Muscle of leg (tissue), 16 donors: ENCODE measurements around the gene BRINP1. TPM values are rescaled to one million over a fixed set of nuclear protein-coding genes. Genes with fewer than 3 reads are reported as not detected.
A peak's percentile ranks its signal among the peaks of the same experiment; 100 is the strongest.

Source experiments
- DNase-seq: peaks from one replicate; pipeline ENCODE4 v3.0.0; 2013
- H3K27ac ChIP-seq: one replicate; pipeline ENCODE4 v1.5.1; 2013; ENCODE audit warnings: mild to moderate bottlenecking, low read length, control low read depth
- H3K27me3 ChIP-seq: one replicate; pipeline ENCODE4 v1.6.1; 2013; ENCODE audit warnings: low read length; ENCODE audit not compliant: control insufficient read depth, insufficient read depth
- H3K36me3 ChIP-seq: one replicate; pipeline ENCODE4 v1.6.1; 2013; ENCODE audit warnings: low read length; ENCODE audit not compliant: control insufficient read depth, insufficient read depth
- H3K4me1 ChIP-seq: one replicate; pipeline ENCODE4 v1.6.1; 2013; ENCODE audit warnings: low read length; ENCODE audit not compliant: control insufficient read depth, insufficient read depth
- H3K4me3 ChIP-seq: one replicate; pipeline ENCODE4 v1.5.1; 2013; ENCODE audit warnings: low read length, control low read depth
- H3K9me3 ChIP-seq: replicated peaks from 2 replicates; pipeline ENCODE4 v1.6.1; 2013; ENCODE audit warnings: low read depth, low read length; ENCODE audit not compliant: control insufficient read depth
- WGBS: methylation state at CpG from one replicate; pipeline ENCODE4 v1.1.5; 2013; ENCODE audit warnings: missing lambda C conversion rate; ENCODE audit not compliant: insufficient coverage; 5-methylcytosine and 5-hydroxymethylcytosine counted together
- long read RNA-seq, 11 donors: transcript quantifications; one replicate each; lab custom pipeline, GENCODE V29; 2026
- polyA plus RNA-seq, 8 donors: library from polyadenylated mRNA; unstranded; fragments of 120-200 nt; gene quantifications; one replicate each; pipeline versions ENCODE4 v1.2.1 to v1.2.3, GENCODE V29; 2013; ENCODE audit warnings: inconsistent platforms in 1 of 8, low replicate concordance in 1 of 8; ENCODE audit not compliant: insufficient read length in 8 of 8, insufficient read depth in 1 of 8
- total RNA-seq: library from RNA; stranded (reverse); fragments of 120-200 nt; gene quantifications from one replicate; pipeline ENCODE4 v1.2.4, GENCODE V29; 2013

Gene BRINP1, protein sequence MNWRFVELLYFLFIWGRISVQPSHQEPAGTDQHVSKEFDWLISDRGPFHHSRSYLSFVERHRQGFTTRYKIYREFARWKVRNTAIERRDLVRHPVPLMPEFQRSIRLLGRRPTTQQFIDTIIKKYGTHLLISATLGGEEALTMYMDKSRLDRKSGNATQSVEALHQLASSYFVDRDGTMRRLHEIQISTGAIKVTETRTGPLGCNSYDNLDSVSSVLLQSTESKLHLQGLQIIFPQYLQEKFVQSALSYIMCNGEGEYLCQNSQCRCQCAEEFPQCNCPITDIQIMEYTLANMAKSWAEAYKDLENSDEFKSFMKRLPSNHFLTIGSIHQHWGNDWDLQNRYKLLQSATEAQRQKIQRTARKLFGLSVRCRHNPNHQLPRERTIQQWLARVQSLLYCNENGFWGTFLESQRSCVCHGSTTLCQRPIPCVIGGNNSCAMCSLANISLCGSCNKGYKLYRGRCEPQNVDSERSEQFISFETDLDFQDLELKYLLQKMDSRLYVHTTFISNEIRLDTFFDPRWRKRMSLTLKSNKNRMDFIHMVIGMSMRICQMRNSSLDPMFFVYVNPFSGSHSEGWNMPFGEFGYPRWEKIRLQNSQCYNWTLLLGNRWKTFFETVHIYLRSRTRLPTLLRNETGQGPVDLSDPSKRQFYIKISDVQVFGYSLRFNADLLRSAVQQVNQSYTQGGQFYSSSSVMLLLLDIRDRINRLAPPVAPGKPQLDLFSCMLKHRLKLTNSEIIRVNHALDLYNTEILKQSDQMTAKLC
- total RNA-seq (0.18 TPM), polyA plus RNA-seq (1 to 10 TPM in 1 of 8 donors, under 1 TPM in 7; 0.06 to 1.4 (median 0.18) TPM)
- long read RNA-seq, donor 1 = 0 reads
- long read RNA-seq, donor 2 = 0 reads
- long read RNA-seq, donor 3 = 0 reads
- long read RNA-seq, donor 4 = 0 reads
- long read RNA-seq, donor 5 = 0 reads
- long read RNA-seq, donor 6 = 0 reads
- long read RNA-seq, donor 7 = 0 reads
- long read RNA-seq, donor 8 = 0 reads
- long read RNA-seq, donor 9 = 0 reads
- long read RNA-seq, donor 10 = 0 reads
- long read RNA-seq, donor 11 = 0 reads

DNA sequence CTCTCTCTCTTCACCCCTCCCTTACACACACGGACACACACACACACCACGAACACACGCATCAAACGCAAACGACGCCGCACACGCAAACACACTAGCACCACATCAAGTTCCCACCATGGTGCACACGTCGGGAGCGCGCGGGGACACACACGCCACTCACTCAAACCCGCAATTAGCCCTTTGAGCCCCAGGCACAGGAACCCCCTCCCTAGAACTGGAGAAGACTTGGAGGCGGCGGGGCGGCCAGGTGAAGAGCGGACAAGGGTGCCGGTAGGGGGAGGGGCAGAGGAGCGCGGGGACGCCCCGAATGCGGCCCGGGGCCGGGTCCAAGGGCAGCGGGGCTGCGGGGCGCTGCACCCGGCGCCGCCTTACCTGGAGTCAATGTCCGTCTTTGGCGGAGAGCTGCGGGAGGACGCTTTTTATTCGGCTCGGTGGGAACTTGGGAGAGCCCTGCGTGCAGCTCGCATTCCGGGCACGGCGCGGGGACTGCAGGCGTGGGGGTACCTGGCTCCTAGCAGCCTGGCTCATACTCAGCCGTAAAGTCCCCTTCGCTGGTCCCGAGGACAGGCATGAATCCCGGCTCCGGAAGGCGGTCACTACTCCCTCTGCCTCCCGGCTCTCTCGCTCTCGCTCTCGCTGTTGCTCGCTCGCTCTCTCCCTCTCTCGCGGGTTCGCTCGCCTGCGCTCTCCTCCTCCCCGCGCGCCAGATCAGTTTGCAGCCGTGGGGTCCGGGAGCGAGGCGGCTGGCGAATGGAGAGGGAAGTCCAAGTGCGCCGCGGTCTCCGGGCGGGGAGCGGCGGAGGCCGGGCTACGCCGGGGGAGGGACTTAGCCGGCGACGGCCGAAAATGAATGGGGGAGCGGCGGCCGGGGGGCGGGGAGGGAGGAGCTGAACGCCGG is at the start of gene BRINP1:
Gene BRINP1 (minus strand): TSS at position 755 of the 901 bp plus-strand sequence. CDS start 56,080 bp downstream, outside the sequence.
- Histone ChIP-seq H3K4me1 (no peaks in the 10 kb centered on the region), H3K36me3 (no peaks in the 10 kb centered on the region), H3K9me3 (no peaks in the 10 kb centered on the region), H3K27me3 (peaks cover 35% of the 10 kb centered on the region), H3K27ac (no peak within 1 kb of the TSS), H3K4me3 (peak within 1 kb of the TSS; percentile 22)
- under 1% methylated on average over 70 of the region's 91 CpGs for WGBS
- DNase-seq = peak; percentile 39

DNA sequence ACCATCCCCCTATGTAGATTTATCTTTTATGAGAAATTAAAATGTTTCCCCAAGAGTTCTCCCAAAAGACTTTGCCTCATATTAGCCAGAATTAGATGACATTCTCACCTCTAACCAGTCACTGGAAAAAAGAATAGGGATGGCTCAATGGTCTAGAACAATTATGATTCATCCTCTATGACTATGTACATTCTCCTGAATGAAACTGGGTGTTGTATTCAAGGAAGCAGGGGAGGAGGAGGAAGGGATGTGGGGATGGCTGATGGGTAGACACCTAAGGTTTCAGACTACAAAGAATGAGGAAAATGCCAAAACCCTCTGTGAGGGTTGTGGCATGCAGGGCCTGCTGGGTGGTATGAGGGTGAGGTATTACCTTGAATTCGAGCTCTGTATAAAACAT is 49.5 kb upstream of the BRINP1 start:
- no peak for DNase-seq
- Histone ChIP-seq H3K36me3 (no peaks in the 10 kb centered on the region), H3K27ac (no peak overlapping the region), H3K4me1 (no peaks in the 10 kb centered on the region), H3K9me3 (no peaks in the 10 kb centered on the region), H3K4me3 (no peak overlapping the region), H3K27me3 (no peaks in the 10 kb centered on the region)
- no CpG with 5 or more reads among the region's 1 CpG for WGBS

DNA sequence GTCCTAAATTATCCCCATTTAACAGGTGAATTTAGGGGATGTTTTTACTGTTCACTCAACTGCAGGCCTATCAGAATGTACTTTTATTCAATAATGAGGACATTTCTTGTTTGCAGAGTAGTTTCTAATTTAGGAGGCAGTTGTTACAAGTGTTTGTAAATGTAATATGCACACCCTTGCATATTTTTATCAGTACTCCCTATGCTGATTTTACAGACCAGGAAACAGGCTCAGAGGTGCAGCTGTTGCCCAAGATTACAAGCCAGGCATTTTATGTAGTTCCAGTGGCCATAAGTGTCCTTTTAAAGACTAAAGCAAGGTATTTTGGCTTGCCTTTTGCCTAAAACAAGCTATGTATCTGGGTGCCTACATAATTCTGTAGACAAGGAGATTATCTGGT is 47.6 kb upstream of the BRINP1 start:
- Histone ChIP-seq H3K4me1 (no peaks in the 10 kb centered on the region), H3K27ac (no peak overlapping the region), H3K27me3 (no peaks in the 10 kb centered on the region), H3K4me3 (no peak overlapping the region), H3K36me3 (no peaks in the 10 kb centered on the region), H3K9me3 (no peaks in the 10 kb centered on the region)
- DNase-seq = no peak

DNA sequence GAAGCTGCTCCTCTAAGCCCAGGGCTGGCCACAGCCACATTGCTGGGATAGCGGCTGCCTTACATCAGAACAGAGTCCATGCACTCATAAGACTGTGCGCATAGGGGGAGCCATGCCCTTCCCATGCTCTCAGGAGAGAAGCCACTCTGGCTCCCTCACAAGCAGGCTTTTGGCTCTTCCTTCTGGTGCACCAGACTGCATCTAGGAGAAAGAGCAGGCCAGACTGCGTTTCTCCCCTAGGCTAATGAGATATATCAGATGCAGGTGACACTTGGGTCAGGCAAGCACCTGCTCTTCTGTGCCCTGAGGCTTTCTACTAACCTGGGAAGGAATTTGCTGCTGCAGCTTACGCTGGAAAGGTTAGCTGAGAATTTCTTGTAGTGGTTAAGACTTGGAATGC is 43.2 kb upstream of the BRINP1 start:
- Histone ChIP-seq H3K9me3 (no peaks in the 10 kb centered on the region), H3K4me1 (no peaks in the 10 kb centered on the region), H3K4me3 (no peak overlapping the region), H3K36me3 (no peaks in the 10 kb centered on the region), H3K27me3 (no peaks in the 10 kb centered on the region), H3K27ac (no peak overlapping the region)
- DNase-seq = no peak
- WGBS = 57% methylated on average over 3 of the region's 4 CpGs

DNA sequence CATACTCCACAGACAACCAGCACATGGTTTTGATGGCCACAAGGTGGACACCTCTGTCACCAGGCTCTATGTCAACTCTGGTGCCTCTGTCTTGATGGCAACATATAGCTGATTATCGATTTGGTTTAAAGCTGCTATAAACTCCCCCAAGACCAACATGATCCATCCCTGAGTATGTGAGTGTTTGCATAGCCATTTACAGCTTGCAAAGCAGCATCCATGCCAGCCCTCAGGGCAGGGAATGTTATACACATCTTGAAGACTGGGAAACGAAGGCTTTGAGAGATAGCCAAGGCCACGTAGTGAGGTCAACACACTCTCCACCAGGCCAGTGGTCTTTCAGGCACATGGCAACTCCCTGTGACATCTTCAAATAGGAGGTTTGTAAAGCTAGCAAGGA is 40.3 kb upstream of the BRINP1 start:
- Histone ChIP-seq H3K4me3 (no peak overlapping the region), H3K36me3 (no peaks in the 10 kb centered on the region), H3K27ac (no peak overlapping the region), H3K27me3 (no peaks in the 10 kb centered on the region), H3K4me1 (no peaks in the 10 kb centered on the region), H3K9me3 (no peaks in the 10 kb centered on the region)
- DNase-seq = no peak
- no CpG with 5 or more reads among the region's 3 CpGs for WGBS

DNA sequence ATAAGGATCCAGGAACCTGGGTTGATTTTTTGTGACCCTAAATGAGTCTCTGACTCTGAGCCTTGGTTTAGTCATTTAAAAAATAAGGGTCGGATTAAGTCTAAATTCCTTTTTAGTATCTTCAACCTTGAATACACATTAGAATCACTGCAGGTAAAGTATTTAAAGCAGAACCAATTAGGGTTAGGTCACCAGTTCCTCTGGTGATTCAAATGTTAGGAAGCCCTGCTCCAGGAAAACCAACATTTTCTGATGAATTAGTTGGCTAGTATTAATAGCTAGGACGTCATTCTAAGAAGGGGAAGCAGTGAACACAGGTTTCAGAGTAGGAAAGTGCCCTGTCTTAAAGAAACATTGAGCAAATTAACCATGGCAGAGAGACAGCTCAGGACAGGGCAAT is 31.4 kb upstream of the BRINP1 start:
- Histone ChIP-seq H3K27ac (no peak overlapping the region), H3K4me3 (no peak overlapping the region), H3K9me3 (no peaks in the 10 kb centered on the region), H3K36me3 (no peaks in the 10 kb centered on the region), H3K27me3 (no peaks in the 10 kb centered on the region), H3K4me1 (no peaks in the 10 kb centered on the region)
- 0% methylated on average over 1 of the region's 2 CpGs for WGBS
- no peak for DNase-seq

DNA sequence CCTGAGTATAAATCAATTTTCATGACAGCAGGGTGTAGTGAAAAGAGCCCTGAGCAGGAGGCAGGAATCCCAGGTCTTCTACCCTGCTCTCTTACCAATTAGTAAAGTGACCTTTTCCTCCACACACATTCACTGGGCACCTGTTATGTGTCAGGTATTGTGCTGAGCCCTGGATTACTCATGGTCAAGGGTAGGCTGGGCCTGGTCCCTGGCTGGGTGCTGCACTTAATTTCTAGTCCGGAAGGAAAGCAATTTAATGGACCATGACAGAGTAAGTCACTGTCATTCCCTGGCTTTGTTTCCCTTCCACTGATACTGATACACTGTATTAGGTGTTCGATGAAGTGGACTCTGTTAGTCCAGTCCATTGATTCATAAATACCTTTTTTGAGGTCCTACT is 29.1 kb upstream of the BRINP1 start:
- no peak overlapping the region for H3K27ac ChIP-seq
- no peak overlapping the region for H3K4me3 ChIP-seq
- no CpG with 5 or more reads among the region's 2 CpGs for WGBS
- H3K36me3 ChIP-seq = no peaks in the 10 kb centered on the region
- no peaks in the 10 kb centered on the region for H3K4me1 ChIP-seq
- H3K27me3 ChIP-seq = no peaks in the 10 kb centered on the region
- no peak for DNase-seq
- H3K9me3 ChIP-seq = no peaks in the 10 kb centered on the region

DNA sequence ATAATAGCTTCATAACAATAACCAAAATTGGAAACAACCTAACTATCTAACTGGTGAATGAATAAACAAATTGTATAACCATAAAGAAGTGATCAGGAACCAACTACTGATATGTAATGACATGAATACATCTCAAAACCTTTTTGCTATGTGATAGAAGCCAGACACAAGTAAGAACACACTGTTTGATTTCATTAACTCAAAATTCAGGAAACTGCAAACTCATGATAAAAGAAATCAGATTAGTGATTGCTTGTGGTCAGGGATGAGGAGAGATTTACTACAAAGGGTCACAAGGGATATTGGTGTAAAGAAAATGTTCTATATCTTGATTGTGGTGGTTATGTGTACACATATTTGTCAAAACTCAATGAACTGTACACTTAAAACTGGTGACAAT is 22.6 kb upstream of the BRINP1 start:
- Histone ChIP-seq H3K27ac (no peak overlapping the region), H3K9me3 (no peaks in the 10 kb centered on the region), H3K4me3 (no peak overlapping the region), H3K27me3 (no peaks in the 10 kb centered on the region), H3K4me1 (no peaks in the 10 kb centered on the region), H3K36me3 (no peaks in the 10 kb centered on the region)
- no peak for DNase-seq

DNA sequence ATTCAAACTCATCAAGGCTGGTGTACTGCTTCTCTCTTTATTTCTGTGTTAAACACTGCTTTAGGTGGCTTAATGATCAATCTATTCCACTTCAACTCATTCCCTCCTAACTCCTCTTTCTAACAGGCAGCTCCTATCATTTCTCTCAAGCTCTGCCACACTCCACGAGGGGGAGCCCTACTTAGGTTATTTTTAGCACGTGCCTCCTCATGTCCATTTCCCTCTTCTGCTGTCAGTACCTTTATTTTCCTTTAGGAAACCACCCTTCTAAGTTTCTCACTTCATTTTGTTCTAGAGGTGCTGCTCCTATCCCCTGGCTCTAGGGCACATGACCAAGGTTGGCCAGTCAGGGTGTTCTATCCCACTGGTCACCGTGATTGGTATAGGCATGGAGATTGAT is 6.7 kb upstream of the BRINP1 start:
- DNase-seq = no peak
- H3K27ac ChIP-seq = no peak overlapping the region
- WGBS = 0% methylated on average over 2 of the region's 3 CpGs
- no peaks in the 10 kb centered on the region for H3K9me3 ChIP-seq
- H3K36me3 ChIP-seq = no peaks in the 10 kb centered on the region
- no peaks in the 10 kb centered on the region for H3K4me1 ChIP-seq
- H3K4me3 ChIP-seq = no peak overlapping the region
- peaks cover 1% of the 10 kb centered on the region for H3K27me3 ChIP-seq
